H9 (cell line): ENCODE measurements around the gene CDH4. TPM values are rescaled to one million over a fixed set of nuclear protein-coding genes. Genes with fewer than 3 reads are reported as not detected.

Experiments
- DNase-seq: peaks from one replicate; pipeline ENCODE4 v3.0.0-alpha.2; 2017
- H2AFZ ChIP-seq: one replicate; pipeline ENCODE4 v1.6.1; 2013; ENCODE audit warnings: mild to moderate bottlenecking, low read length, control low read depth, moderate library complexity
- H2AK5ac ChIP-seq: 2 replicates; pipeline ENCODE4 v1.6.1; 2013; ENCODE audit warnings: low read length, control low read depth, mixed read lengths; ENCODE audit not compliant: insufficient read length
- H2BK120ac ChIP-seq: one replicate; pipeline ENCODE4 v1.6.1; 2013; ENCODE audit warnings: low read depth, mild to moderate bottlenecking, low read length, control low read depth, inconsistent platforms; ENCODE audit not compliant: poor library complexity, severe bottlenecking
- H2BK12ac ChIP-seq: 2 replicates; pipeline ENCODE4 v1.6.1; 2013; ENCODE audit warnings: low read length, control low read depth, mixed read lengths, low read depth; ENCODE audit not compliant: insufficient read length
- H2BK15ac ChIP-seq: 2 replicates; pipeline ENCODE4 v1.6.1; 2013; ENCODE audit warnings: low read depth, low read length, control low read depth
- H2BK20ac ChIP-seq: one replicate; pipeline ENCODE4 v1.6.1; 2013; ENCODE audit warnings: low read depth, mild to moderate bottlenecking, low read length, control low read depth, inconsistent platforms; ENCODE audit not compliant: poor library complexity, severe bottlenecking
- H2BK5ac ChIP-seq: 2 replicates; pipeline ENCODE4 v1.6.1; 2013; ENCODE audit warnings: low read length, control low read depth, mixed read lengths; ENCODE audit not compliant: insufficient read length
- H3K14ac ChIP-seq: 2 replicates; pipeline ENCODE4 v1.6.1; 2013; ENCODE audit warnings: low read length, control low read depth; ENCODE audit not compliant: insufficient read depth
- H3K18ac ChIP-seq: 2 replicates; pipeline ENCODE4 v1.6.1; 2013; ENCODE audit warnings: low read depth, mild to moderate bottlenecking, mixed read lengths, low read length, control low read depth; ENCODE audit not compliant: insufficient read length
- H3K23ac ChIP-seq: 2 replicates; pipeline ENCODE4 v1.6.1; 2013; ENCODE audit warnings: low read length, control low read depth, mixed read lengths, low read depth; ENCODE audit not compliant: insufficient read length
- H3K23me2 ChIP-seq: 2 replicates; pipeline ENCODE4 v1.6.1; 2013; ENCODE audit warnings: low read depth, mild to moderate bottlenecking, mixed read lengths, low read length, control low read depth; ENCODE audit not compliant: insufficient read length, poor library complexity, severe bottlenecking
- H3K27ac ChIP-seq: 2 replicates; pipeline ENCODE4 v1.5.1; 2013; ENCODE audit warnings: low read length, control low read depth, mixed read lengths, low read depth; ENCODE audit not compliant: insufficient read length
- H3K27me3 ChIP-seq: 2 replicates; pipeline ENCODE4 v1.6.1; 2013; ENCODE audit warnings: low read length, control low read depth, inconsistent platforms; ENCODE audit not compliant: insufficient read depth
- H3K4ac ChIP-seq: 2 replicates; pipeline ENCODE4 v1.6.1; 2013; ENCODE audit warnings: low read depth, mild to moderate bottlenecking, control low read depth, inconsistent platforms, low read length, moderate library complexity
- H3K4me1 ChIP-seq: 2 replicates; pipeline ENCODE4 v1.6.1; 2013; ENCODE audit warnings: low read length, control low read depth, inconsistent platforms; ENCODE audit not compliant: insufficient read depth
- H3K4me2 ChIP-seq: 2 replicates; pipeline ENCODE4 v1.6.1; 2013; ENCODE audit warnings: low read length, control low read depth, mixed read lengths; ENCODE audit not compliant: insufficient read length, insufficient read depth
- H3K56ac ChIP-seq: 2 replicates; pipeline ENCODE4 v1.6.1; 2013; ENCODE audit warnings: low read depth, mild to moderate bottlenecking, mixed read lengths, low read length, control low read depth; ENCODE audit not compliant: insufficient read length
- H3K79me1 ChIP-seq: 2 replicates; pipeline ENCODE4 v1.6.1; 2013; ENCODE audit warnings: low read depth, mild to moderate bottlenecking, moderate library complexity, low read length, control low read depth, inconsistent platforms; ENCODE audit not compliant: insufficient read depth, poor library complexity, severe bottlenecking
- H3K79me2 ChIP-seq: 2 replicates; pipeline ENCODE4 v1.6.1; 2013; ENCODE audit warnings: low read length, control low read depth, inconsistent platforms; ENCODE audit not compliant: insufficient read depth
- H3K9ac ChIP-seq: 2 replicates; pipeline ENCODE4 v1.6.1; 2013; ENCODE audit warnings: low read length, control low read depth, mixed read lengths; ENCODE audit not compliant: insufficient read length; ENCODE audit errors: extremely low read depth
- H3K9me3 ChIP-seq: one replicate; pipeline ENCODE4 v1.6.1; 2013; ENCODE audit warnings: low read depth, low read length, inconsistent platforms; ENCODE audit not compliant: control insufficient read depth
- H3T11ph ChIP-seq: one replicate; pipeline ENCODE4 v1.6.1; 2013; ENCODE audit warnings: mild to moderate bottlenecking, low read length, control low read depth, inconsistent platforms
- H4K20me1 ChIP-seq: one replicate; pipeline ENCODE4 v1.6.1; 2013; ENCODE audit not compliant: control insufficient read depth, insufficient read length, insufficient read depth
- H4K5ac ChIP-seq: 2 replicates; pipeline ENCODE4 v1.6.1; 2013; ENCODE audit warnings: low read depth, mild to moderate bottlenecking, mixed read lengths, low read length, control low read depth; ENCODE audit not compliant: insufficient read length
- H4K8ac ChIP-seq: replicated peaks from 2 replicates; pipeline ENCODE4 v1.6.1; 2013; ENCODE audit warnings: low read length, control low read depth, mixed read lengths, low read depth; ENCODE audit not compliant: insufficient read length
- H4K91ac ChIP-seq: 2 replicates; pipeline ENCODE4 v1.6.1; 2013; ENCODE audit warnings: low read depth, mild to moderate bottlenecking, moderate library complexity, mixed read lengths, low read length, control low read depth; ENCODE audit not compliant: insufficient read length
- H3K27ac Mint-ChIP-seq, 3 experiments: 2 replicates in 2 of 3; 3 replicates in 1 of 3; pipeline ENCODE4 v1.8.0; 2020 to 2021; ENCODE audit warnings: mixed read lengths in 3 of 3, mild to moderate bottlenecking in 1 of 3, moderate library complexity in 1 of 3
- H3K27me3 Mint-ChIP-seq: 2 replicates; pipeline ENCODE4 v1.8.0; 2021; ENCODE audit warnings: low read depth, mild to moderate bottlenecking, moderate library complexity, mixed read lengths
- H3K36me3 Mint-ChIP-seq, 3 experiments: 2 replicates in 2 of 3; 3 replicates in 1 of 3; pipeline ENCODE4 v1.8.0; 2020 to 2021; ENCODE audit warnings: low read depth in 3 of 3, mixed read lengths in 3 of 3; ENCODE audit not compliant: insufficient read depth in 1 of 3
- H3K4me1 Mint-ChIP-seq, 2 experiments: 2 replicates each; pipeline ENCODE4 v1.8.0; 2020; ENCODE audit warnings: mixed read lengths in 2 of 2
- H3K4me3 Mint-ChIP-seq, 2 experiments: 2 replicates in 1 of 2; 3 replicates in 1 of 2; pipeline ENCODE4 v1.8.0; 2020 to 2021; ENCODE audit warnings: mild to moderate bottlenecking in 2 of 2, mixed read lengths in 2 of 2, moderate library complexity in 1 of 2
- H3K9me3 Mint-ChIP-seq, 2 experiments: 2 replicates in 1 of 2; 3 replicates in 1 of 2; pipeline ENCODE4 v1.8.0; 2020; ENCODE audit warnings: mild to moderate bottlenecking in 2 of 2, mixed read lengths in 2 of 2, moderate library complexity in 1 of 2
- WGBS: extraction: QIAGEN DNeasy Blood & Tissue Kit; methylation state at CpG from one replicate; pipeline ENCODE4 v1.1.7; 2013; ENCODE audit warnings: missing lambda C conversion rate, low lambda C conversion rate, mixed read lengths; ENCODE audit not compliant: insufficient read length; ENCODE audit errors: extremely low coverage; 5-methylcytosine and 5-hydroxymethylcytosine counted together
- total RNA-seq: library from RNA; stranded (reverse); gene quantifications from 2 replicates; pipeline ENCODE4 v1.2.1, GENCODE V29; 2021
- TF ChIP-seq, protein P1 (sequence below): fragments of 200-600 bp; sonication (generic); conservative IDR thresholded peaks from 3 replicates; pipeline ENCODE4 v1.8.0; 2021; ENCODE audit warnings: antibody characterized with exemption, mild to moderate bottlenecking

The CDH4 gene
- total RNA-seq, 1 experiment from 2014 or later, result 3.0 TPM

DNA sequence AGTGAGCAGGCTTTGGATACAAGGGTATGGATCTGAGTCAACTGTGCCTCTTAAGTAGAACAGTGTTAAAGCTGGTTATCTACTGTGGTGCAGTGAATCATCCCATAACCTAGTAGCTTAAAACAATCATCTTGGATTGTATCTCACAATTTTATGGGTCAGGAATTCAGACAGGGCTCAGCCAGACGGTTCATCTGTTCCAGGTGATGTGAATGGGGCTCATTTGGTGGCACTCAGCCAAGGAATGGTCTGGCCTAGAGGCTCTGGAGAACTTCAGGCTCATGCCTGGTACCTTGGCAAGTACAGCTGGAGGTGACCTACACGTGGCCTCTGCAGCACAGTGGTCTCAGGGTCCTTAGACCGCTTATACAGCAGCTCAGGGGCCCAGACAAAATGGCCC, 11.2 kb upstream of the CDH4 start:
- WGBS, result no CpG with 5 or more reads among the region's 3 CpGs
- Histone ChIP-seq H3K23me2 (no peaks in the 10 kb centered on the region), H3K23ac (no peak overlapping the region), H2AK5ac (no peak overlapping the region), H4K20me1 (no peaks in the 10 kb centered on the region), H3K14ac (no peak overlapping the region), H4K8ac (no peak overlapping the region), H2BK15ac (no peak overlapping the region), H3K27ac (no peak overlapping the region), H3K9ac (no peak overlapping the region), H4K91ac (no peak overlapping the region), H2BK120ac (no peak overlapping the region), H4K5ac (no peak overlapping the region), H2BK20ac (no peak overlapping the region), H3T11ph (no peak overlapping the region), H3K4me2 (no peak overlapping the region), H3K79me1 (no peaks in the 10 kb centered on the region), H3K27me3 (peaks cover 11% of the 10 kb centered on the region; the same call in 1 of the 2 replicates), H2AFZ (no peak overlapping the region), H3K4me1 (peaks cover 5% of the 10 kb centered on the region; the same call in 1 of the 2 replicates), H2BK12ac (no peak overlapping the region), H2BK5ac (no peak overlapping the region), H3K4ac (no peak overlapping the region), H3K56ac (no peak overlapping the region), H3K79me2 (no peaks in the 10 kb centered on the region), H3K18ac (no peak overlapping the region), H3K9me3 (peaks cover 12% of the 10 kb centered on the region)
- TF ChIP-seq, protein P1, sequence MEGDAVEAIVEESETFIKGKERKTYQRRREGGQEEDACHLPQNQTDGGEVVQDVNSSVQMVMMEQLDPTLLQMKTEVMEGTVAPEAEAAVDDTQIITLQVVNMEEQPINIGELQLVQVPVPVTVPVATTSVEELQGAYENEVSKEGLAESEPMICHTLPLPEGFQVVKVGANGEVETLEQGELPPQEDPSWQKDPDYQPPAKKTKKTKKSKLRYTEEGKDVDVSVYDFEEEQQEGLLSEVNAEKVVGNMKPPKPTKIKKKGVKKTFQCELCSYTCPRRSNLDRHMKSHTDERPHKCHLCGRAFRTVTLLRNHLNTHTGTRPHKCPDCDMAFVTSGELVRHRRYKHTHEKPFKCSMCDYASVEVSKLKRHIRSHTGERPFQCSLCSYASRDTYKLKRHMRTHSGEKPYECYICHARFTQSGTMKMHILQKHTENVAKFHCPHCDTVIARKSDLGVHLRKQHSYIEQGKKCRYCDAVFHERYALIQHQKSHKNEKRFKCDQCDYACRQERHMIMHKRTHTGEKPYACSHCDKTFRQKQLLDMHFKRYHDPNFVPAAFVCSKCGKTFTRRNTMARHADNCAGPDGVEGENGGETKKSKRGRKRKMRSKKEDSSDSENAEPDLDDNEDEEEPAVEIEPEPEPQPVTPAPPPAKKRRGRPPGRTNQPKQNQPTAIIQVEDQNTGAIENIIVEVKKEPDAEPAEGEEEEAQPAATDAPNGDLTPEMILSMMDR, result no peak
- Mint-ChIP-seq H3K4me3 (no peak overlapping the region), H3K27ac (no peak overlapping the region), H3K36me3 (peaks cover 0 to 8% (median 0%) of the 10 kb centered on the region in 3 experiments; a peak in 4 of 7 replicates), H3K27me3 (peaks cover 90% of the 10 kb centered on the region), H3K4me1 (peaks cover 13 to 15% of the 10 kb centered on the region in 2 experiments), H3K9me3 (peaks cover 28 to 34% of the 10 kb centered on the region in 2 experiments)
- no peak for DNase-seq
